Measurements from ENCODE around the gene ANKRD34A.
A peak's percentile ranks its signal among the peaks of the same experiment; 100 is the strongest.

Gene ANKRD34A

DNA sequence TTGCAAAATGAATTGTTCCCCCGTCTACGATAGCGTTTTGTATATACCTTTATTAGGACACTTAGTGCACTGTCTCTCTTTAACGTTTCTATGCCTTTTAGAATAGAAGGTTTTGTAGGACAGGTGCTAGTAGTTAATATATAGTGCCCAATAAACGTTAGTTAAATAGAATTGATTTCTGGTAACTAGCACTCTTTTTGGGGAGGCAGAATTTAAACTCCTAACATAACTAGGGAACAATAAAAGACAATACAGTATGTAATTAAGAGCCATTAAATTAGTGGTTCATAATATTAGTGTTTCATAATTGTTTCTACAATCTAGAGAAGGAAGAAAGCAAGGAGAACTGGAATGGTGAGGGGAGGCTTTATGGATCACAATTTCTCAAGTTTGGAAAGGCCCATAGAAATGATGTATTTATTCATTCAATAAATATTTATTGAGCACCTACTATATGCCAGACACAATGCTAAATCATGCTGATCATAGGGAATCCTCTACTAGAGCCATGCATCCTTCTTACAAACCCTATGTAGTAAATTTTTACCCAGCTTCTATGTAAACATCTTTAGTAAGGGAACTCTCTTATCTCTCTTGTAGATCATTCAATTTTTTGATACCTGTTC is 857 bp upstream of the ANKRD34A start:
- DNase-seq: no peak

DNA sequence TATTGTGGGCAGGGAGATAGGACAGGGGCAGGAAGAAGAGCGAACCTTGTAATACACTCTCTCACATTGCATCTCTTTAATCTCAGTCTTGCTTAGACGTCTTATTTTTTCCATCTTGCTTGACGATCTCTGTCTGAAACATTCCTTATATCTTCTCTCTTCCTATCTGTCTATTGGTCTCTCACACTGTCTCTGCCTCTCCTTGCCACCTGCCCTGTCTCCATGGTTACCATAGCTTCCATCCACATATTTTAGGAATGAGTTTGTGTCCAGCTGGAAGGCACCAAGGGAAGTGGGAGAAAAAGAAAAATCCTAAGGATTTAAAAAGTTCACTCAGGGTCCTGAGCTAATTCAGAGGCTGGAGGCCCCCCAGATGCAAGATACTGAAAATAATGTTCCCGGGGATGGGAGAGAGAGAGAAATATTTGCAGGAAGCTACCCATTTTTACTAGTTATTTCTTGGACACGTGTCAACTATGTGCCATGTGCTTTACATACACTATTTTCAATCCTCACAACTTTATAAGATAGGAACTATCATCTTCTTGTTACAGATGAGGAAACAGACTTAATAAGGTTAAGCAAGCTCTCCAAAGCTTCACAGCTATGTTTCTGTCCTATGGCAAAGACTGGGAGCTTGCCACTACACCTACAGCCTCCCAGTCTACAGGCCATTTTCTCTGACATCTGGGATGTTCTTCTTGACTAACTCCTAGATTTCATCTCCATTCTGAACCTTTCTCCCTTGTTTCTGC is 933 bp downstream of the ANKRD34A start:
- peak; percentile 85 for DNase-seq

DNA sequence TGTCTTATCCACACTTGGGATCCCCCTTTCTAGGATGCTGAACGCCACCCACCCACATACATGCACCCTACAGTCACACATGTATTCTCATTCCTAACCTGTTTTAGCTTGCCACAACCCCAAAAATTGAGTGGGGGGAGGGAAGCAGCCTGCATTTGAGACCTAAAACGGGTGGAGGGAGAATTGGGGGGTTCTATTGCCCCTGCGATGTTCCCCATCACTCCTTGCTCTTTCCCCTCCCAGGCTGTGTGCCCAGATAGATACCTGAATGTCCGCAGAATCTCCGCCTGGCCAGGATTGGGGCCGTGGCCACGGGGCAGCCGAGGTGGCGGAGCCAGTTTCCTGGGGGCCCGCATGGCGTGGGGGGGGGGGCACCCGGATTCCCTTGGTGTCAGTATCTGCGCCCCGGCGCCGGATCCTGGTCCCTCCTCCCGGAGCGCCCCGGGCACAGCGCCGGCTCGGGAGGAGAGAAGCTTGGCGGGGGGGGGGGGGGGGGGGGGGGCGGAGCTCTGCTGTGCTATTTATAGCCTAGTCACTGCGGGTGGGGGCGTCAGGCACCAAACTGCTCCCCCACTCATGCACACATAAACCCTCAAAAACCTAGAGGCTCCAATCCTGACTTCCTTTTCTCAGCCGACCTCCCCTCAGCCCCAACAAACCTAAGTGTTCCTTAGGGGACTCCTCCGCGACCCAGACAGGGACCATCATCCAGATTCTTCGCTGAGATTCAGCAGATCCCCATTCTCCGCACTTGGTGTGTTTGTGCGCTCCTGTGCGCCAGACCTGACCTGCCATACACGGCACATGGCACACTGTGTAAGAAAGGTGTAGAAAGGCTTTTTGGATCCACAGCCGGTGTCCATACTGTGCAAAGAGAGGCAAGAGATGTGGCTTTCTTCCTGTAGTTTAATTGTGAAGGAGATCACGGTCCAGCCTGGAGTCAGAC is 1.9 kb downstream of the ANKRD34A start:
- DNase-seq: peak; percentile 46

DNA sequence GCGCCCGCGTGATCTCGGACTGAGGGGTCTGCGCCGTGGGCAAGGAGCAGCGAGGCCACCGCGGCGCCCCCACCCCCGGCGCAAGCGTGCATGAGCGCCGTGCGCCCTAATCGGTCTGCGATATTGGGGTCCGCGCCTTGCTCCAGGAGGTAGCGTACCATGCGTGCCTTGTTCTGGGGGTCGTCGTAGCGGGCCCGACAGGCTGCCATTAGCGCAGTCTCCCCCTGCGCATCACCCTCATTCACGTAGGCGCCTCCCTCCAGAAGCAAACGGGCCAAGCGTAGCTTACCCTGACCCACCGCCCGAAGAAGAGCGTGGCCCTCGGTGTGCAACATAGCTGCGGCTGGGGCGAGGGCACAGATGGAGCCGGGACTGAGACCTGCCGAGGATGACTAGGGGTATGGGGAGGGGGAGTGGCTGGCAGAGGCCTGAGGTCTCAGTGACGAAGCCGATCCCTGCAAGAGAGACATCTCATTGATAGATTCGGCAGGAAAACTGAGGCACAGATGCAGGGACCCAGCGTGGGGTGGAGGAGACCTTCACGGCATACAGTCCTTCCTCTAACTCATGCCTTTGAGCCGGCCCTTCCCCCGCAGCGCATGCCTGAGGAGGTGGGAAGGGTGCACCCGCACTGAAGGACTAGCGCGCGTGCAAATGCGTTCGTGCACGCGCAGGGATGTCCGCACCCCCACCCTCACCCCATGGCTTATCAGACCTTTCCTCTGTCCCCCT is 2.8 kb downstream of the ANKRD34A start:
- DNase-seq: no peak

DNA sequence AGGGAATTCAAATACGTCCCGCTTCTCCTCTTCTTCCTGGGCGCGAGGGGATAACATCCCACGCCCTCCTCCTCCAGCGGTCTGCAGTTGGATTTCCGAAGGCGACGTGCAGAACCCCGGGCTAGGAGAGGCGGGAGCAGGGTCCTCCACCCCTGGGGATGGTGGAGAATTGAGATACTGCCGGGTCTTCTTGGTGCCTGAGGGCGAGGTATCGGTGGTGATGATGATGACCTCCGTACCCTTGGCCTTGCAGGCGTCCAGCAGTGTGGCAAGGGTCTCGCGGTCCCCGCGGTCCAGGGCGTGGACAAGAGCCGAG is 3.3 kb downstream of the ANKRD34A start:
- DNase-seq: no peak

DNA sequence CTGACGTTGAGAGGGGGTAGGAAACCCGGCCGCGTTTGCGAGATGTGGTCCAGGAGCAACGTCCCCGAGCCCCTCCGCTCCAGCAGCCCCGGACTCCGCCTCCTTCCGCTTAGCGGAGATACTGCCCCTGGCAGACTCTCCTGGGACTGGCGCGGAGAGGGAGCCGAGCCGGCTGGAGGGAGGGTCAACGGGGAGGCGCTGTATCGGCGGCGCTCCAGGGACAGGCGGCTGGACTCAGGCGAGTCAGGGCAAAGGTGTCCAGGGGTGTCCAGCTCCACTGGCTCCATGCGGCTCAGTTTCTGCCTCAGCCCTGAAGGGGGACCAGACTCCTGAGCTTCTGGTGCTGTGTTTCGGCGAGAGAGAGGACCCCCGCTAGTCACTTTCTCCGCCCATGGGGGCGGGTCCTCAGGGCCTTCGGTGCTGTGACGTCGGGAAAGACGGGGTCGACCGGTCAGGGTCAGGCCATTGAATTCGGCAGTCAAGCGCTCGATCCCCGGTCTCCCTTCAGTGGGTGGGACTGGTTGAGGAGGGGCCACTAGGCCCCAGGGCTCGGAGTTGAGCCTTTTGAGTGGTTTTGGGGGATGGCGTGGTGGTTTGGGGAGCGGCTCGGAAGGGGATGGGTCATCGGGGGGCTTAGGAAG is 3.8 kb downstream of the ANKRD34A start:
- DNase-seq: peak; percentile 70

DNA sequence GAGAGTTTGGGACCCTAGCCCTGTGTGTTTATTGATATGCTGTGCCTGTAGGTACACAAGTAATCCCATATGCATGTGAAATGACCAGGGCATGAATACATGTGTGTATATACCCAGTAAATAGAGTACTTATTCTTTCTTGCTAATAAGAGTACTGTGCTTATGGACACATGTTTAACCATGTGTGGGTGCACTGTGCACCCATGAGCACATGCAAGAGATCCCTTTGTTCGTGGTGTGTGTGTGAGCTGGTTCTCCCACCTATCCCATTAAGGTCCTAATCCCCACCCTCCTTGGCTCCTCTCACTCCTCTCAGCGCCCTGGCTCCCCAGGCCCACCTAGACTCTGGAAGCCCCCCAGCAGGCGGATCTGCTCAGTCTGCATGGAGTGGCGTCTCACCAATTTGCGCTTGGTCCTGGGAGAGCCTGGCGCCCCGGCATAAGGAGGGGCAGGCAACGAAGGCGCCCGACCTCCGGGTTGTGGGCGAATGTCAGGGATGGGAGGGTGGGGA is 4.4 kb downstream of the ANKRD34A start:
- no peak for DNase-seq

DNA sequence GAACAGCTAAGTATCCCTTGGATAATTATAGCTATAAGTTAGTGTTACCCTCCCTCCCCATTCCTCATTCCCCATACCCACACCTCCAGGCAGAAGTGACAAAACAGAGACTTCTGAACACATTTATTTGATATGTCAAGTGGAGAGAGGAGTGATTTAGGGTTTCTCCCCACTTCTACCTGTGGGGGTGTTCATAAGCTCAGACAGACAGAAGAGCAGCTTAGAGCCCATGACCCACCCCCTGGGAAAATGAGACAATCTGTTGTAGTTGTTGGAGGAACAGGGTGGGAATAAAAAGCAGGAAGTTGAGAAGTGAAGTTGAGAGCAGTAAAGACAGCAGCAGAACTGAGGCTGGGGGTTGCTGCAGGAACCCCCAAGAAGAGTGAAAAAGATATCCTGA is 5.0 kb downstream of the ANKRD34A start:
- DNase-seq: no peak

DNA sequence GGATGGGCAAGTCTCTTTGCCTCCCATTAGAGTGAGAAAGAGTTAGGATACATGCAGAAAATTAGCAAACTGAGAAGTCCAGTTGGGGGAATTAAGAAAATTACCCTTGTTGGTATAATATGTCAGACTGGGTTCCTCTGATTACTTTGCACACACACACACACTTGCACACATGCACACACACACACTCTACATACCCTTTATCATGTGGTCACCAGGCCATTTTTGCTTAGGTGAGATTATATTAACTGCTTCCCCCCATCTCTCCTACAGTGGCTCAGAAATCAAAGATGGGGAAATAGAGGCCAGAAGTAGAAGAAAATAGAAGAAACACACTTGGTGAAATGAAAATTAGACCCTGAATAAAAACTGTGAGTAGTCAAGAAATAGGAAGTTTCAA is 5.6 kb downstream of the ANKRD34A start:
- DNase-seq: no peak

DNA sequence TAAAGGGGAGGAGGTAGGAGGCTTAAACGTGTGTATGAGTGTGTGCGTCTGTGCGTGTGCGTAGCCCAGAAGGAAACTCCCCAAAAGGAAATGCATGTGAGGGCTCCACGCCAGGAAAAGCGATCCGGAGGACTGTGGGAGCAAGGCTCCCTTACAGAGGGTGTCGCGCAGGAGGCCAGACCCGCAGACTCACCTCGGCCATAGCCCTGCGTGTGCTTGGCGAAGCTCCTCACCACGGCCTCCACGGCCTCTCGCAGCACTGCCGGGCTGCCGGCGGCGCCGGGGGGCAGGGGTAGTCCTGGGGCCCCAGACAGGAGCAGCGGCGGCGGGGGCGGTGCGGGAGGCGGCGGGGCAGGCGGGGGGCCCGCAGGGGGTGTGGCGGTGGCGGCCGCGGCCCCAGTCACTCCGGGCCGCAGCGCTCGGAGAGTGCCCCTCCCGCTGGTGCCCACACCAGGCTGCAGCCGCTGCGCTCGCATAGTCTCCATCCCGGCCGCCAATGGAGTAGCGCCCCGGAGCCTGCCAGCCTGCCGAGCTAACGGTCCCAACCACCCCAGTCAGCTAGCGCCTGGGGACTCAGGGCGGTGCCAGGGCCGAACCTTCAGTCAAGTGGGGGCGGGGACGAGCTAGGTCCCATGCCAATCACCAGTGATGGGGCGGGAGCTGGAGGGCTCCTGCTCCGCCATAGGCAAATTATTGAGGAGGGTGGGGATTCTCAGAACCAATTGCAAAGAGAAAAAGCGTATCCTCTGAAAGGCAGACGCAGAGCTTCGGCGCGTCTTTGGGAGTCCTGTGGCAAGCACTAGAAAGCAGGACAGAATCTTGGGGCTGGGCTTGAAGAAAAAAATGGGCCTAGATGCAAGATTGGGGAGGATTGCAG is 6.7 kb downstream of the ANKRD34A start, which contains the start of gene LIX1L:
Gene LIX1L, minus strand, starts transcription at position 575 of the 877 bp plus-strand sequence. Its CDS starts 90 bp downstream, at position 485.
- DNase-seq: peak; percentile 98

DNA sequence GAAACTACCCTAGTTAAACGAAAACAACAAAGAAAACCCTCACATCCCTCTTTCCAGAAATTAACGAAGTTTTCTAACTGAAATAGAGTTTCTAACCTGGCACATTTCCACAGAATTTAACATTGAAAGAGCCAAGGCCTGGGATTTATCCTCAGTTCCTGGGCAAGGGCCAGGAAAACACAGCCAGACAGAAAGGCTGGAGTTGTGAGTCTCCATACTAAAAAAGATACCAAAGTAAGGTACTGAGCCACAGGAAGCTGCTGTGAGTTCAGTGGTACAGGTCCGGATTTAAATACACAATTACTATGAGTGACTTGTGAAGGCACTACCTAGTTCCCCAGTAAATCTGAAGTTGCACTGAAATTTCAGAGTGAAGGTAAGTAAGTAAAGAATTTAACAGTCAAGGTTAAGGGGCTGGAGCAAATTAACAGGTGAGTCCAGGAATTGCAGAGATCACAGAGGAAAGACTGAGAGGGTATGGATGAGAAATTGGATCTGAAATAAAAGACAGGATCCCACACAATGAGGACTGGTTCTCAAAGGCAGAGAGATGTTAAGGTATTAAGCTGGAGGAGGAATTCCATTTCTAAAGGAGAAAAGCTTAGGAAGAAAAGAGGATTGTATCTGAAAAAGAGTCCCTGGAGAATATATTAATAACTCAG is 7.5 kb downstream of the ANKRD34A start:
- peak; percentile 23 for DNase-seq

DNA sequence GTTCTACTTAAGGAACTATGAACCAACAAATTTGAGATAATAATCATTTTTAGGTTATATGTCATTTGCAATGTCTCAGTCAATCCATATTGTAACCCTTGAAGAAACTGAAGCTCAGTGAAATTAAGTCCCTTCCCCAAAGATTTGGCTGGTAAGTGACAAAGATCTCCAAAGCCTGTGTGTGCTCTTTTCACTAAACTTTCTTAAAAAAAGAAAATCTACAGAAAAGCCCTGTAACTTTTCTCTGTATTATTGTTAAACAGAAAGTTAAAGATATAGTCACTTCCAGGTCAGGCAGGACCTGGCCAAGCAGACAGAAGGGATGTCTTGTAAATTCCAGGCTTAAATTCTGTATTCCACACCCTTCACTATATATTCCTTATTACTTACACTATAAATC is 8.0 kb downstream of the ANKRD34A start:
- no peak for DNase-seq

DNA sequence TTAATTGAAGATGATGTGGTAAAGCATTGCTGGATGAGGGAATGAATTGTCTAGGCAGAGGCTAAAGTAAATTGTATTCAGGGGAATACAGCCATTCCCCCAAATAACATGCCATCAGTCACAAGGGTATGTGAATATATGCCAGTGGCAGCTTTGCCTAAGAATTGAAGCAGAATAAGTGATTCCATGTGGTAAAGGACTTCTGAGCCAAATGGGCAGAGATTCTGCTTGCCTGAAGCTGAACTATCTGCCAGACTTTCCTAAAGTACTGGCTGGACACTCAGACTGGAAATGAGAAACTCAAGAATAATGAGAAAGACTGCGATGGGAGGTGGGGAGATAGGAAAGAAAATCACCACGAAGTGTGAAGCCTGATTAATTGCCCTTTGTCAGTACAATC is 8.9 kb downstream of the ANKRD34A start:
- DNase-seq: no peak

DNA sequence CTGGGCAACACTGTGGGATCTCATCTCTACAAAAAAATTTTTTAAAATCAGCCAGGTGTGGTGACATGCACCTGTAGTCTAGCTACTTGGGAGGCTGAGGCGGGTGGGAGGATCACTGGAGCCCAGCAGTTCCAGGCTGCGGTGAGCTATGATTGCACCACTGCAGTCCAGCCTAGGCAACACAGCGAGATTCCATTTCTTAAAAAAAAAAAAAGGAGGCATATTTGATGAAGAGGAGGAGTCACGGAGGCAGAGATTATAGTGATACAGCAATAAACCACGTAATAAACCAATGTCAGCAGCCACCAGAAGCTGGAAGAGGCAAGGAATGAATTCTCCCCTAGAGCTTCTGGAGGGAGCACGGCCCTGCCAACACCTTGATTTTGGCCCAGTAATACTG is 10.5 kb downstream of the ANKRD34A start:
- no peak for DNase-seq

DNA sequence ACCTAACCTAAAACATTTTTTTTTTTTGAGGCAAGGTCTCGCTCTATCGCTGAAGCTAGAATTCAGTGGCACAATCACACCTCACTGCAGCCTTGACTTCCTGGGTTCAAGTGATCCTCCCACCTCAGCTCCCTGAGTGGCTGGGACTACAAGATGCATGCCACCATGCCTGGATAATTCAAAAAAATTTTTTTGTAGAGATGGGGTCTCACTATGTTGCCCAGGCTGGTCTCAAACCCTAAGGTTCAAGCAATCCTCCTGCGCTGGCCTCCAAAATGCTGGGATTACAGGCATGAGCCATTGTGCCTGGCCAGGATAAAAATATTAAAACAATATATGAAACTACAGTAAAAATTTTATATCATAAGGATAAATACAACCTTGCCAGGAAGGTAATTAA is 11.5 kb downstream of the ANKRD34A start:
- no peak for DNase-seq

DNA sequence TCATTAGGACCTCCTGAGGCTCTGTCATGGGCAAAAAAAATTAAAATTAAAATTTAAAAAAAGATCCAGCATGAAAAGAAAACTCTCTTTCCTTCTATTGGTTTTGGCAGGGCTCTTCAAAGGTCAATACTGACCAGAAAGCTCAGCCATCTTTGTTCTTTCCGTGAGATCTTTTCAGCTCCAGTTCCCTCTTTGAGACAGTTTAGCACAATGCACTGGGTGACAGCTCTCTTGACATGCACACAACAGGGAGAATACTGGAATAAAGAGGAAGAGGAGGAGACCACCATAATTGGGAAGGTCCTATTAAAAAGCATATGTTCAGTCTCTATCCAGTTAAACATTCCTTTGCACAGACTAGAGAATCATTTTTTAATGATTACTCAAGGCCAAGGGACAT is 12.8 kb downstream of the ANKRD34A start:
- no peak for DNase-seq

DNA sequence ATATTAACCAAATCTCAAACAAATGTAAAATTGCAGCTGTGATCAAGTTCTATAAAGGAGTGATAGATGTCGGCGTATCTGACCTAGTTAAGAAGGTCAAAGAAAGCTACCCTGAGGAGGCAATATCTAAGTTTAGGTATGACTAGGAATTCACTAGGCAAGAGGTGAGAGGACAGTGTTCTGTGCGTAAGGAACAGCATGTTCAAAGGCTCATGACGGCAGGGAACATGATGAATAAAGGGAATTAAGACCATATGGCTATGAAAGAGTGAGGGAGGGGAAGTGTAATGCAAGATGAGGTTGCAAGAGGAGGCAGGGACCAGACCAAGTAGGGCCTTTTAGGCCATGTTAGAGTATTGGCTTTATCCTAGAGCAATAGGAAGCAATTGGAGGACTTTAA is 15.2 kb downstream of the ANKRD34A start:
- no peak for DNase-seq

DNA sequence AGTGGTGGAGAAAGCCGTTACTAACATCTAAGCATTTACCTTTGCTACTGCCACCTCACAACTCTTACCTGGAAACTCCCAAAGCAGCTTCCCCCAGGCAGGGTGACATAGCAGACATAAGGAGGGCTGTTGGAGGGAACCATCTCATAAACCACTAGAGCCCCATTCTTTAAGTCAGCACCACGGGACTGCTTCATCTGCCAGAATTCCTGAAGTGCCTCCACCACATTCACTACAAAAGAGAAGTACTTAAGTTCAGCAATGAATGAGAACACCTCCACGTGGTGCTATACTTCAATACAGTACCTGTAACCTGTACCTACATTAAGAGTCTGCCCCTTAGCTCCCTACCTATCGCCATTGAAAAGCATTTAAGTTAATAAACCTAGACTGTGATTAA is 16.8 kb downstream of the ANKRD34A start:
- no peak for DNase-seq

DNA sequence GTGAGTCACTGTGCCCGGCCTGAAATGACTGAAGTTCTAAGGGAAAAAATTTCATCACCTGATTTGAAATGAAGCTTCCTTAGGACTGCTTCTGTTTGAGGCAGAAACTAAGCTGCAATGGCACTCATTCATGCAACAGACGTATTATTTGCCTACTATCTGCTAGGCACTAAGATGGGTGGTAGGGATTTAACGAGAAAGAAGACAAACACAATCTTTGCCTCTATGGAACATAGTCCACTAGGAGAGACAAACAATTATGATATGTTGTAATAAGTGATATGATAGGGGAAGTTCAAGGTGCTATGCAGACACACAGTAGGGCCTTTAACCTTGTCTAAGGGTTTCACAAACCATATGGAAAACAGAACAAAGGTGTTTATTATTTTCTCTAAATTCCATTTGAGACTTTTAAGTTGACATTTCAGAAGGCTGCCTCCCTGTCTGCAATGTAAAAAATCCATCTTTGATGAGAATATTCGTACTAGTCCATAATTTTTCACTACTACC is 17.8 kb downstream of the ANKRD34A start:
- DNase-seq: no peak

DNA sequence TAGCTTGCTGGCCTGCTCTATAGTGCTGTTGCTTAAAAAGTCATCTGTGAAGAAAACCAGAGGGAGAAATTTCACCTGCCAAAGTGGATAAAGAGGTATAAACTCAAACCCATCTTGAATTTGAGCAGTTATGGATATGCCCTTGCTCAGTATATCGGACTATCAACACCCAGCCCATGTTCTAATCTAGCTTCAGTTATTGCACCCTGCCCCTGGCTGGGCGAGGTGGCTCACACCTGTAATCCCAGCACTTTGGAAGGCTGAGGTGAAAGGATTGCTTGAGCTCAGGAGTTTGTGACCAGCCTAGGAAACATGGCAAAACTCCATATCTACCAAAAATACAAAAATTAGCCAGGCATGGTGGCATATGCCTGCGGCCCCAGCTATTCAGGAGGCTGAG is 19.8 kb downstream of the ANKRD34A start:
- DNase-seq: no peak

Measured in fibroblast of skin of back (primary cell).